GM23338 (cell line): ENCODE data around the gene CNTN5. TPM values are rescaled to one million over a fixed set of nuclear protein-coding genes. Genes with fewer than 3 reads are reported as not detected.

Source experiments
- ATAC-seq: fragments of 200-7000 bp; cut with Tn5 transposase; 3 replicates; pipeline ENCODE4 v1.9.1; 2020
- DNase-seq: peaks from one replicate; pipeline ENCODE4 v3.0.0-alpha.2; 2015; ENCODE audit warnings: low spot score
- H2AFZ ChIP-seq: fragments of 200-600 bp; sonication (generic); 2 replicates; pipeline ENCODE4 v1.8.0; 2016; ENCODE audit warnings: antibody characterized with exemption, mild to moderate bottlenecking, moderate library complexity
- H3F3A ChIP-seq: fragments of 200-600 bp; sonication (generic); replicated peaks from 2 replicates; pipeline ENCODE4 v1.8.0; 2017; ENCODE audit warnings: antibody characterized with exemption, mixed run types, low read depth
- H3K27ac ChIP-seq: fragments of 200-600 bp; sonication (generic); 2 replicates; pipeline ENCODE4 v1.6.1; 2016; ENCODE audit warnings: low read depth
- H3K27me3 ChIP-seq: fragments of 200-600 bp; sonication (generic); 2 replicates; pipeline ENCODE4 v1.8.0; 2016; ENCODE audit warnings: mild to moderate bottlenecking, mixed run types, moderate library complexity; ENCODE audit not compliant: insufficient read depth
- H3K36me3 ChIP-seq: fragments of 200-600 bp; sonication (generic); 2 replicates; pipeline ENCODE4 v1.8.0; 2016; ENCODE audit warnings: mild to moderate bottlenecking; ENCODE audit not compliant: insufficient read depth
- H3K4me1 ChIP-seq: fragments of 200-600 bp; sonication (generic); 2 replicates; pipeline ENCODE4 v1.8.0; 2016; ENCODE audit warnings: mild to moderate bottlenecking, moderate library complexity; ENCODE audit not compliant: insufficient read depth
- H3K4me2 ChIP-seq: fragments of 200-600 bp; sonication (generic); 2 replicates; pipeline ENCODE4 v1.7.1; 2017; ENCODE audit warnings: mixed run types
- H3K4me3 ChIP-seq: fragments of 200-600 bp; sonication (generic); 2 replicates; pipeline ENCODE4 v1.6.1; 2016; ENCODE audit warnings: mixed run types
- H3K79me2 ChIP-seq: fragments of 200-600 bp; sonication (generic); replicated peaks from 2 replicates; pipeline ENCODE4 v1.8.0; 2017; ENCODE audit warnings: mild to moderate bottlenecking; ENCODE audit not compliant: insufficient read depth
- H3K9me2 ChIP-seq: fragments of 200-600 bp; sonication (generic); 2 replicates; pipeline ENCODE4 v1.8.0; 2017; ENCODE audit not compliant: insufficient read depth
- H4K20me1 ChIP-seq: fragments of 200-600 bp; sonication (generic); replicated peaks from 2 replicates; pipeline ENCODE4 v1.8.0; 2017; ENCODE audit warnings: mild to moderate bottlenecking; ENCODE audit not compliant: insufficient read depth
- H3K27ac Mint-ChIP-seq: 2 replicates; pipeline ENCODE4 v1.8.0; 2020; ENCODE audit warnings: inconsistent platforms, mild to moderate bottlenecking, moderate library complexity, mixed read lengths
- H3K27me3 Mint-ChIP-seq: 3 replicates; pipeline ENCODE4 v1.8.0; 2022; ENCODE audit warnings: low read depth, mild to moderate bottlenecking, moderate library complexity, mixed read lengths, inconsistent platforms; ENCODE audit not compliant: insufficient read depth, poor library complexity
- H3K36me3 Mint-ChIP-seq: 3 replicates; pipeline ENCODE4 v1.8.0; 2021; ENCODE audit warnings: low read depth, mild to moderate bottlenecking, inconsistent platforms, moderate library complexity, mixed read lengths
- H3K4me1 Mint-ChIP-seq: 3 replicates; pipeline ENCODE4 v1.8.0; 2020; ENCODE audit warnings: mild to moderate bottlenecking, inconsistent platforms, mixed read lengths
- H3K4me3 Mint-ChIP-seq: 3 replicates; pipeline ENCODE4 v1.8.0; 2021; ENCODE audit warnings: moderate library complexity, mild to moderate bottlenecking, inconsistent platforms, mixed read lengths
- H3K9me3 Mint-ChIP-seq: 3 replicates; pipeline ENCODE4 v1.8.0; 2020; ENCODE audit warnings: moderate library complexity, mild to moderate bottlenecking, inconsistent platforms, mixed read lengths
- CREB1 ChIP-seq: fragments of 250-450 bp; sonication (Bioruptor Pico); IDR thresholded peaks from 2 replicates; pipeline ENCODE4 v1.5.0; 2020; ENCODE audit warnings: low read depth, mild to moderate bottlenecking, moderate library complexity
- CTCF ChIP-seq, 2 experiments: fragments of 200-600 bp in 1 of 2; sonication (generic) in 1 of 2; conservative IDR thresholded peaks; 2 replicates each; pipeline versions ENCODE4 v1.5.1 to v1.6.1; 2016 to 2017; ENCODE audit warnings: antibody characterized with exemption in 2 of 2, low read depth in 2 of 2, mild to moderate bottlenecking in 2 of 2, moderate library complexity in 1 of 2
- ETS1 ChIP-seq: IDR thresholded peaks from 2 replicates; pipeline ENCODE4 v1.6.1; 2016; ENCODE audit warnings: antibody characterized with exemption
- EZH2 ChIP-seq: fragments of 200-600 bp; sonication (generic); IDR thresholded peaks from one replicate; pipeline ENCODE4 v1.8.0; 2017; ENCODE audit warnings: antibody characterized with exemption, mild to moderate bottlenecking, low read depth; ENCODE audit not compliant: unreplicated experiment
- JUNB ChIP-seq: IDR thresholded peaks from one replicate; pipeline ENCODE4 v1.6.1; 2016; ENCODE audit warnings: antibody characterized with exemption; ENCODE audit not compliant: unreplicated experiment
- POLR2AphosphoS5 ChIP-seq: IDR thresholded peaks from 2 replicates; pipeline ENCODE4 v1.6.1; 2016; ENCODE audit warnings: antibody characterized with exemption, low read depth
- ZNF114 ChIP-seq: fragments of 250-450 bp; sonication (Bioruptor Pico); IDR thresholded peaks from 2 replicates; pipeline ENCODE4 v1.5.0; 2020; ENCODE audit warnings: mild to moderate bottlenecking, moderate library complexity
- ZNF462 ChIP-seq: fragments of 250-450 bp; sonication (Bioruptor Pico); IDR thresholded peaks from 2 replicates; pipeline ENCODE4 v1.5.0; 2020; ENCODE audit warnings: mild to moderate bottlenecking, moderate library complexity
- polyA plus RNA-seq: library from polyadenylated mRNA; unstranded; fragments of >200 nt; fragmentation: Nextera tagmentation; extraction: Ambion mirVana; gene quantifications from 2 replicates; pipeline ENCODE4 v1.2.1, GENCODE V29; 2016
- total RNA-seq: library from RNA; depleted of rRNA; stranded (reverse); fragments of >200 nt; shearing (Covaris generic); gene quantifications from 2 replicates; pipeline ENCODE4 v1.2.3, GENCODE V29; 2014

The CNTN5 gene
- total and polyA plus RNA-seq, 2 experiments from 2014 or later = not detected

- no peak for TF ChIP-seq ZNF462
- no peak for TF ChIP-seq CREB1
- no peak for TF ChIP-seq JUNB
- no peak for TF ChIP-seq ZNF114
- TF ChIP-seq POLR2AphosphoS5 = no peak
- no peak for TF ChIP-seq CTCF (conservative IDR thresholded peaks at IDR 0.05; ENCODE audit: low read depth in 2 of 2)
- TF ChIP-seq ETS1 = no peak
- TF ChIP-seq EZH2 = no peak
Measured at GRCh38 chr11:99241066-99241465, 220.3 kb downstream of the CNTN5 start (continued).

- Mint-ChIP-seq H3K27ac (no peak overlapping the region), H3K4me3 (no peak overlapping the region), H3K9me3 (peaks cover 2% of the 10 kb centered on the region; the same call in 1 of the 3 replicates), H3K36me3 (no peaks in the 10 kb centered on the region), H3K27me3 (peaks cover 1% of the 10 kb centered on the region), H3K4me1 (no peaks in the 10 kb centered on the region)
- Histone ChIP-seq H3K4me3 (no peak overlapping the region), H3K36me3 (no peaks in the 10 kb centered on the region), H3K27ac (no peak overlapping the region), H3K9me2 (no peaks in the 10 kb centered on the region), H3F3A (no peaks in the 10 kb centered on the region), H2AFZ (no peak overlapping the region), H3K4me2 (no peak overlapping the region), H3K4me1 (no peaks in the 10 kb centered on the region), H3K27me3 (no peaks in the 10 kb centered on the region), H3K79me2 (no peaks in the 10 kb centered on the region), H4K20me1 (no peaks in the 10 kb centered on the region)
- ATAC-seq (no peak), DNase-seq (no peak)
- no peak for TF ChIP-seq ZNF462
- no peak for TF ChIP-seq ZNF114
Measured at GRCh38 chr11:99244613-99245012, 223.9 kb downstream of the CNTN5 start.
